HepG2 (cell line): ENCODE results near the gene EXOSC6. TPM values are rescaled to one million over a fixed set of nuclear protein-coding genes. Genes with fewer than 3 reads are reported as not detected.

ENCODE experiments used
- ELK4 ChIP-seq: sonication (generic); formaldehyde crosslinking; IDR thresholded peaks from 2 replicates; pipeline ENCODE4 v1.9.0; 2021; ENCODE audit warnings: missing genetic modification reagents, borderline replicate concordance
- ERF ChIP-seq: IDR thresholded peaks from 2 replicates; pipeline ENCODE4 v1.6.1; 2018; ENCODE audit warnings: missing biosample characterization, missing genetic modification reagents
- FOXA3 ChIP-seq: IDR thresholded peaks from 2 replicates; pipeline ENCODE4 v1.6.1; 2016; ENCODE audit warnings: missing genetic modification reagents, missing compliant biosample characterization
- FOXK1 ChIP-seq: sonication (generic); formaldehyde crosslinking; IDR thresholded peaks from 2 replicates; pipeline ENCODE4 v1.4.0; 2020; ENCODE audit warnings: low read depth, missing genetic modification reagents, borderline replicate concordance
- HNRNPK ChIP-seq: fragments of 200-400 bp; formaldehyde crosslinking; IDR thresholded peaks from 2 replicates; pipeline ENCODE4 v1.6.1; 2018; ENCODE audit warnings: low read length, low read depth, moderate library complexity, mild to moderate bottlenecking; ENCODE audit not compliant: poor library complexity, severe bottlenecking
- JUNB ChIP-seq: sonication (generic); formaldehyde crosslinking; IDR thresholded peaks from 2 replicates; pipeline ENCODE4 v1.8.0; 2022; ENCODE audit warnings: missing genetic modification reagents, mild to moderate bottlenecking, borderline replicate concordance
- JUND ChIP-seq: sonication (generic); formaldehyde crosslinking; IDR thresholded peaks from 2 replicates; pipeline ENCODE4 v1.8.0; 2022; ENCODE audit warnings: mild to moderate bottlenecking, missing genetic modification reagents
- KAT2B ChIP-seq: fragments of 150-350 bp; IDR thresholded peaks from 2 replicates; pipeline ENCODE4 v1.6.1; 2014; ENCODE audit warnings: low read depth, low read length, borderline replicate concordance
- MIER3 ChIP-seq: IDR thresholded peaks from 2 replicates; pipeline ENCODE4 v1.6.1; 2016; ENCODE audit warnings: missing compliant biosample characterization, borderline replicate concordance
- MIXL1 ChIP-seq: IDR thresholded peaks from 2 replicates; pipeline ENCODE4 v1.6.1; 2016
- NFIB ChIP-seq: sonication (generic); formaldehyde crosslinking; IDR thresholded peaks from 2 replicates; pipeline ENCODE4 v1.9.0; 2021; ENCODE audit warnings: missing genetic modification reagents, mild to moderate bottlenecking, borderline replicate concordance
- THAP8 ChIP-seq: sonication (generic); formaldehyde crosslinking; IDR thresholded peaks from 2 replicates; pipeline ENCODE4 v1.5.1; 2020; ENCODE audit warnings: missing genetic modification reagents, mild to moderate bottlenecking, borderline replicate concordance
- TOPORS ChIP-seq: sonication (generic); formaldehyde crosslinking; IDR thresholded peaks from 2 replicates; pipeline ENCODE4 v1.8.0; 2023; ENCODE audit warnings: mild to moderate bottlenecking, missing genetic modification reagents
- YEATS2 ChIP-seq: sonication (generic); formaldehyde crosslinking; IDR thresholded peaks from 2 replicates; pipeline ENCODE4 v1.4.0; 2020; ENCODE audit warnings: missing genetic modification reagents, borderline replicate concordance
- ZNF552 ChIP-seq: sonication (generic); formaldehyde crosslinking; IDR thresholded peaks from 2 replicates; pipeline ENCODE4 v1.9.0; 2022; ENCODE audit warnings: missing genetic modification reagents, mild to moderate bottlenecking, borderline replicate concordance
- ZNF781 ChIP-seq: sonication (generic); formaldehyde crosslinking; IDR thresholded peaks from 2 replicates; pipeline ENCODE4 v1.5.1; 2020; ENCODE audit warnings: borderline replicate concordance, mild to moderate bottlenecking, missing genetic modification reagents; ENCODE audit errors: not compliant biosample characterization
- polyA plus RNA-seq, 8 experiments: library from polyadenylated mRNA; depleted of rRNA in 3 of 8; stranded (reverse) in 7 of 8; unstranded in 1 of 8; fragments of >200 nt; fragmentation: Illumina TruSeq in 4 of 8; extraction: Trizol in 4 of 8; gene quantifications; 2 replicates each; pipeline versions ENCODE4 v1.2.1 to v1.2.3, GENCODE V29; 2011 to 2016; ENCODE audit warnings: low read depth in 4 of 8, missing spikeins in 1 of 8, mixed read lengths in 1 of 8; ENCODE audit not compliant: insufficient read depth in 1 of 8
- total RNA-seq, 5 experiments: library from RNA; depleted of rRNA; stranded (reverse); fragments of >200 nt; fragmentation: Illumina TruSeq; extraction: Trizol; gene quantifications; 2 replicates each; pipeline ENCODE4 v1.2.3, GENCODE V29; 2016; ENCODE audit warnings: low read depth in 1 of 5
- TF ChIP-seq, protein P1 (sequence below), 2 experiments: IDR thresholded peaks; 2 replicates each; pipeline ENCODE4 v1.6.1; 2011 to 2012; ENCODE audit warnings: low read length in 2 of 2, borderline replicate concordance in 1 of 2, low read depth in 1 of 2, mild to moderate bottlenecking in 1 of 2, moderate library complexity in 1 of 2
- TF ChIP-seq, protein P2 (sequence below): sonication (generic); formaldehyde crosslinking; IDR thresholded peaks from 2 replicates; pipeline ENCODE4 v1.5.1; 2020; ENCODE audit warnings: mild to moderate bottlenecking, missing genetic modification reagents, moderate library complexity

The EXOSC6 gene
- total and polyA plus RNA-seq, 2 of the 13 experiments (the other 11 are each of a cell fraction or from before 2014, with no cell fraction given), result 13.1 to 39.9 TPM

DNA sequence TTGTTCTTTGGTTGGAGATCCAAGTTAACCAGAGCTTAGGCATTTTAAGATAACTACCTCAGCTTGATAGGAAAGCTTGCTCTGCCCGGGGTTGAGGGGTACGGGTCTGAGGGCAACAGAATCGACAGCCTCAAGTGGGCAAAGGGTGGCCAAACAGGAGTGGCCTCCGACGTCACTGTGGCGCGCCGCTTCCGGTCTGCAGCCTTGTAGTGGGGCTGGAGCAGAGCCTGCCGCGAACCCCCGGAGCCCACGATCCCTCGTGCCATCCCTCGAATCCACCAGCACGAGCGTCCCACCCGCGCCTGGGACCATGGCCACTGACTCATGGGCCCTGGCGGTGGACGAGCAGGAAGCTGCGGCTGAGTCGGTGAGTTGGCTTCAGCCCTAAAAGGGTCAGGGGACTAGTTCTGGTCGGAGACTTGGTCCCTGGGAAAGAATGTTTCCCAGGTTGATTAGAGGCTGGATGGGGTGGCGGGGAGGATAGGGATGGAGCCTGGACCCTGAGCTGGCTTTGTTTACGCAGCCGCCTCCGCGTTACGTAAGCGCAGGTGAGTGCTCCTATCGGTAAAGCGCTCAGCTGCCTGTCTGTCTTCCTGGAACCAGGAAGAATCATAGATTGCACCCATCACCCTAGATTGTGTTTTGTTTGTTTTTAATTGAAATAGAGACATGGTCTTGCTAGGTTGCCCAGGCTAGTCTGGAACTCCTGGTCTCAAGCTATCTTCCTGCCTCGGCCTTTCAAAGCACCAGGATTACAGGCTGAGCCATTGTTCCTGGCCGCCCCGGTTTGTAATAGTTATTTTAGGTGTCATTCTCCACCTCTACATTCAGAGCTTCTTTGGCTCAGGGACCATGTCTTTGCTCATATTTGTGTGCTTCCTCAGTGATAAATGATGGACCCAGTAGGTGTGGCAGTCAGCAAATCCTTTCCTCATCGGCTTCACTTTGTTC, 47.5 kb upstream of the EXOSC6 start, which contains the start of gene DDX19B (continued):
- TF ChIP-seq KAT2B (no peak), THAP8 (CRISPR knock-in tag) (peak; percentile 49; the same call in 1 of the 2 replicates), FOXA3 (CRISPR knock-in tag) (peak; percentile 95), NFIB (no peak), JUNB (CRISPR knock-in tag) (no peak; the same call in 1 of the 2 replicates), FOXK1 (CRISPR knock-in tag) (peak; percentile 91), HNRNPK (no peak), YEATS2 (CRISPR knock-in tag) (peak; percentile 95), JUND (CRISPR knock-in tag) (0 out of 2 replicates have a peak, but pooled peaks have one; percentile 30), MIXL1 (CRISPR knock-in tag) (peak; percentile 58), MIER3 (CRISPR knock-in tag) (peak; percentile 20; the same call in 1 of the 2 replicates), ELK4 (CRISPR knock-in tag) (peak; percentile 62; the same call in 1 of the 2 replicates), ERF (CRISPR knock-in tag) (peak; percentile 94), ZNF552 (CRISPR knock-in tag) (peak; percentile 82), ZNF781 (CRISPR knock-in tag) (no peak), TOPORS (CRISPR knock-in tag) (peak; percentile 98)
- TF ChIP-seq, protein P1, sequence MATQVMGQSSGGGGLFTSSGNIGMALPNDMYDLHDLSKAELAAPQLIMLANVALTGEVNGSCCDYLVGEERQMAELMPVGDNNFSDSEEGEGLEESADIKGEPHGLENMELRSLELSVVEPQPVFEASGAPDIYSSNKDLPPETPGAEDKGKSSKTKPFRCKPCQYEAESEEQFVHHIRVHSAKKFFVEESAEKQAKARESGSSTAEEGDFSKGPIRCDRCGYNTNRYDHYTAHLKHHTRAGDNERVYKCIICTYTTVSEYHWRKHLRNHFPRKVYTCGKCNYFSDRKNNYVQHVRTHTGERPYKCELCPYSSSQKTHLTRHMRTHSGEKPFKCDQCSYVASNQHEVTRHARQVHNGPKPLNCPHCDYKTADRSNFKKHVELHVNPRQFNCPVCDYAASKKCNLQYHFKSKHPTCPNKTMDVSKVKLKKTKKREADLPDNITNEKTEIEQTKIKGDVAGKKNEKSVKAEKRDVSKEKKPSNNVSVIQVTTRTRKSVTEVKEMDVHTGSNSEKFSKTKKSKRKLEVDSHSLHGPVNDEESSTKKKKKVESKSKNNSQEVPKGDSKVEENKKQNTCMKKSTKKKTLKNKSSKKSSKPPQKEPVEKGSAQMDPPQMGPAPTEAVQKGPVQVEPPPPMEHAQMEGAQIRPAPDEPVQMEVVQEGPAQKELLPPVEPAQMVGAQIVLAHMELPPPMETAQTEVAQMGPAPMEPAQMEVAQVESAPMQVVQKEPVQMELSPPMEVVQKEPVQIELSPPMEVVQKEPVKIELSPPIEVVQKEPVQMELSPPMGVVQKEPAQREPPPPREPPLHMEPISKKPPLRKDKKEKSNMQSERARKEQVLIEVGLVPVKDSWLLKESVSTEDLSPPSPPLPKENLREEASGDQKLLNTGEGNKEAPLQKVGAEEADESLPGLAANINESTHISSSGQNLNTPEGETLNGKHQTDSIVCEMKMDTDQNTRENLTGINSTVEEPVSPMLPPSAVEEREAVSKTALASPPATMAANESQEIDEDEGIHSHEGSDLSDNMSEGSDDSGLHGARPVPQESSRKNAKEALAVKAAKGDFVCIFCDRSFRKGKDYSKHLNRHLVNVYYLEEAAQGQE (IDR thresholded peaks at IDR 0.05; ENCODE audit: borderline replicate concordance in 1 of 2, low read depth in 1 of 2, low read length in 2 of 2), result no peak; a peak in 1 of 4 replicates
- TF ChIP-seq, protein P2, sequence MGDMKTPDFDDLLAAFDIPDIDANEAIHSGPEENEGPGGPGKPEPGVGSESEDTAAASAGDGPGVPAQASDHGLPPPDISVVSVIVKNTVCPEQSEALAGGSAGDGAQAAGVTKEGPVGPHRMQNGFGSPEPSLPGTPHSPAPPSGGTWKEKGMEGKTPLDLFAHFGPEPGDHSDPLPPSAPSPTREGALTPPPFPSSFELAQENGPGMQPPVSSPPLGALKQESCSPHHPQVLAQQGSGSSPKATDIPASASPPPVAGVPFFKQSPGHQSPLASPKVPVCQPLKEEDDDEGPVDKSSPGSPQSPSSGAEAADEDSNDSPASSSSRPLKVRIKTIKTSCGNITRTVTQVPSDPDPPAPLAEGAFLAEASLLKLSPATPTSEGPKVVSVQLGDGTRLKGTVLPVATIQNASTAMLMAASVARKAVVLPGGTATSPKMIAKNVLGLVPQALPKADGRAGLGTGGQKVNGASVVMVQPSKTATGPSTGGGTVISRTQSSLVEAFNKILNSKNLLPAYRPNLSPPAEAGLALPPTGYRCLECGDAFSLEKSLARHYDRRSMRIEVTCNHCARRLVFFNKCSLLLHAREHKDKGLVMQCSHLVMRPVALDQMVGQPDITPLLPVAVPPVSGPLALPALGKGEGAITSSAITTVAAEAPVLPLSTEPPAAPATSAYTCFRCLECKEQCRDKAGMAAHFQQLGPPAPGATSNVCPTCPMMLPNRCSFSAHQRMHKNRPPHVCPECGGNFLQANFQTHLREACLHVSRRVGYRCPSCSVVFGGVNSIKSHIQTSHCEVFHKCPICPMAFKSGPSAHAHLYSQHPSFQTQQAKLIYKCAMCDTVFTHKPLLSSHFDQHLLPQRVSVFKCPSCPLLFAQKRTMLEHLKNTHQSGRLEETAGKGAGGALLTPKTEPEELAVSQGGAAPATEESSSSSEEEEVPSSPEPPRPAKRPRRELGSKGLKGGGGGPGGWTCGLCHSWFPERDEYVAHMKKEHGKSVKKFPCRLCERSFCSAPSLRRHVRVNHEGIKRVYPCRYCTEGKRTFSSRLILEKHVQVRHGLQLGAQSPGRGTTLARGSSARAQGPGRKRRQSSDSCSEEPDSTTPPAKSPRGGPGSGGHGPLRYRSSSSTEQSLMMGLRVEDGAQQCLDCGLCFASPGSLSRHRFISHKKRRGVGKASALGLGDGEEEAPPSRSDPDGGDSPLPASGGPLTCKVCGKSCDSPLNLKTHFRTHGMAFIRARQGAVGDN, result peak; percentile 100
